Stimulated activated CD4-positive, alpha-beta T cell treated with anti-CD3 and anti-CD28 coated beads, TNF-alpha, amount 100 ng/mL, for 24 hours (primary cell): ENCODE results near the gene PIGL.

ENCODE experiments used
- DNase-seq, 3 experiments: peaks; one replicate each; pipeline ENCODE4 v3.0.0-alpha.2; 2020; ENCODE audit warnings: low read depth in 3 of 3

Gene PIGL

GRCh38 chr17:16353317-16354174 lies 136.5 kb downstream of the PIGL start, which contains the start of gene CENPV:
CENPV (minus strand) TSS chr17:16353469; CDS start chr17:16353436, 33 bp downstream.
- peak; percentile 30 to 61 (median 47) for DNase-seq

GRCh38 chr17:16354585-16354984 lies 137.6 kb downstream of the PIGL start:
- DNase-seq, result no peak

- no peak for DNase-seq
Observed at GRCh38 chr17:16358394-16358793, 141.4 kb downstream of the PIGL start.

GRCh38 chr17:16361874-16362273 lies 144.9 kb downstream of the PIGL start:
- DNase-seq, result no peak

GRCh38 chr17:16363749-16364536 lies 146.9 kb downstream of the PIGL start:
- DNase-seq, result peak; percentile 42 to 73 (median 66)

GRCh38 chr17:16364625-16365024 lies 147.6 kb downstream of the PIGL start:
- DNase-seq, result no peak

- DNase-seq, result no peak
Observed at GRCh38 chr17:16371742-16372141, 154.7 kb downstream of the PIGL start.

- DNase-seq, result no peak
Observed at GRCh38 chr17:16374146-16374938, 157.3 kb downstream of the PIGL start.
